DND-41 (cell line): Measurements from ENCODE around the gene RAD21L1.

ENCODE experiments used
- CTCF ChIP-seq: IDR thresholded peaks from 2 replicates; pipeline ENCODE4 v1.5.1; 2012; ENCODE audit warnings: borderline replicate concordance, low read length, moderate library complexity, mild to moderate bottlenecking; ENCODE audit not compliant: poor library complexity, severe bottlenecking; ENCODE audit errors: extremely low read depth
- EZH2 ChIP-seq: IDR thresholded peaks from 3 replicates; pipeline ENCODE4 v1.6.1; 2012; ENCODE audit warnings: borderline replicate concordance, low read depth, mild to moderate bottlenecking, moderate library complexity, low read length, inconsistent platforms; ENCODE audit not compliant: severe bottlenecking

GRCh38 chr20:1195226-1195625 is 30.6 kb upstream of the RAD21L1 start:
- no peak for TF ChIP-seq CTCF
- no peak for TF ChIP-seq EZH2
